Immature natural killer cell (primary cell): ENCODE results near the gene ITGAL. TPM values are rescaled to one million over a fixed set of nuclear protein-coding genes. Genes with fewer than 3 reads are reported as not detected.
A peak's percentile ranks its signal among the peaks of the same experiment; 100 is the strongest.

ENCODE experiments used
- DNase-seq, 3 donors: peaks; one replicate each; pipeline ENCODE4 v3.0.0; 2022; ENCODE audit warnings: mixed read lengths in 1 of 3
- H3K27ac Mint-ChIP-seq, 6 donors: one replicate each; pipeline ENCODE4 v1.8.0; 2020; ENCODE audit warnings: mixed read lengths in 6 of 6, mild to moderate bottlenecking in 5 of 6, inconsistent platforms in 4 of 6, moderate library complexity in 3 of 6
- H3K27me3 Mint-ChIP-seq, 3 donors: one replicate each; pipeline ENCODE4 v1.8.0; 2020 to 2021; ENCODE audit warnings: low read depth in 3 of 3, mild to moderate bottlenecking in 3 of 3, mixed read lengths in 3 of 3, moderate library complexity in 3 of 3, inconsistent platforms in 1 of 3
- H3K36me3 Mint-ChIP-seq, 3 donors: one replicate each; pipeline ENCODE4 v1.8.0; 2020; ENCODE audit warnings: mixed read lengths in 3 of 3, inconsistent platforms in 2 of 3, mild to moderate bottlenecking in 2 of 3
- H3K4me1 Mint-ChIP-seq, 2 donors: one replicate each; pipeline ENCODE4 v1.8.0; 2020; ENCODE audit warnings: inconsistent platforms in 2 of 2, mild to moderate bottlenecking in 2 of 2, mixed read lengths in 2 of 2, moderate library complexity in 1 of 2
- H3K4me3 Mint-ChIP-seq, 5 donors: one replicate each; pipeline ENCODE4 v1.8.0; 2020; ENCODE audit warnings: mild to moderate bottlenecking in 5 of 5, mixed read lengths in 5 of 5, inconsistent platforms in 3 of 5, moderate library complexity in 3 of 5
- H3K9me3 Mint-ChIP-seq, 6 donors: one replicate each; pipeline ENCODE4 v1.8.0; 2020; ENCODE audit warnings: mild to moderate bottlenecking in 6 of 6, mixed read lengths in 6 of 6, inconsistent platforms in 4 of 6, moderate library complexity in 3 of 6
- polyA plus RNA-seq, 3 donors: library from polyadenylated mRNA; unstranded; fragments of 300-500 nt; fragmentation: Illumina TruSeq; gene quantifications; one replicate each; pipeline ENCODE4 v1.2.3, GENCODE V29; 2021

The ITGAL gene
- polyA plus RNA-seq, 3 donors from 2014 or later = 218 to 488 (median 238) TPM

- Mint-ChIP-seq H3K27me3 (peaks cover 2 to 9% (median 7%) of the 10 kb centered on the region in 3 donors), H3K9me3 (no peaks in the 10 kb centered on the region), H3K4me3 (peak overlapping the region in 3 of 5 donors; percentile 18 to 70 (median 70)), H3K4me1 (peaks cover 52 to 65% of the 10 kb centered on the region in 2 donors), H3K27ac (peak overlapping the region in 1 of 6 donors; percentile 80), H3K36me3 (peaks cover 3 to 17% (median 6%) of the 10 kb centered on the region in 3 donors)
- DNase-seq = no peak
Measured at GRCh38 chr16:30555315-30556124, 83.0 kb downstream of the ITGAL start.

GRCh38 chr16:30556125-30556473, 83.6 kb downstream of the ITGAL start:
- Mint-ChIP-seq H3K4me3 (peak overlapping the region; percentile 49 to 82 (median 70)), H3K36me3 (peaks cover 3 to 17% (median 6%) of the 10 kb centered on the region in 3 donors), H3K4me1 (peaks cover 53 to 66% of the 10 kb centered on the region in 2 donors), H3K27ac (peak overlapping the region in 4 of 6 donors; percentile 18 to 80 (median 37)), H3K27me3 (peaks cover 2 to 11% (median 9%) of the 10 kb centered on the region in 3 donors), H3K9me3 (no peaks in the 10 kb centered on the region)
- no peak for DNase-seq

GRCh38 chr16:30557707-30557956, 85.1 kb downstream of the ITGAL start:
- peak overlapping the region; percentile 82 to 88 (median 85) for H3K4me3 Mint-ChIP-seq
- H3K4me1 Mint-ChIP-seq = peaks cover 48 to 57% of the 10 kb centered on the region in 2 donors
- peaks cover 3 to 17% (median 6%) of the 10 kb centered on the region in 3 donors for H3K36me3 Mint-ChIP-seq
- DNase-seq = no peak
- no peaks in the 10 kb centered on the region for H3K9me3 Mint-ChIP-seq
- H3K27ac Mint-ChIP-seq = peak overlapping the region; percentile 84 to 92 (median 89)
- peaks cover 2 to 8% (median 6%) of the 10 kb centered on the region in 3 donors for H3K27me3 Mint-ChIP-seq

GRCh38 chr16:30557957-30558788, 85.6 kb downstream of the ITGAL start, which contains the start of gene ZNF764:
ZNF764 (minus strand) TSS chr16:30558374; CDS start chr16:30558182, 192 bp downstream.
- Mint-ChIP-seq H3K36me3 (peaks cover 3 to 16% (median 6%) of the 10 kb centered on the region in 3 donors), H3K4me3 (peak within 1 kb of the TSS; percentile 82 to 88 (median 85)), H3K27me3 (peaks cover 2 to 8% (median 8%) of the 10 kb centered on the region in 3 donors), H3K27ac (peak within 1 kb of the TSS; percentile 84 to 92 (median 89)), H3K4me1 (peaks cover 44 to 51% of the 10 kb centered on the region in 2 donors), H3K9me3 (no peaks in the 10 kb centered on the region)
- DNase-seq = peak; percentile 96 to 97 (median 96)

- H3K4me3 Mint-ChIP-seq = peak overlapping the region; percentile 82 to 88 (median 85)
- no peak for DNase-seq
- H3K4me1 Mint-ChIP-seq = peaks cover 37 to 44% of the 10 kb centered on the region in 2 donors
- peaks cover 2 to 8% (median 7%) of the 10 kb centered on the region in 3 donors for H3K27me3 Mint-ChIP-seq
- peak overlapping the region; percentile 66 to 90 (median 86) for H3K27ac Mint-ChIP-seq
- H3K9me3 Mint-ChIP-seq = no peaks in the 10 kb centered on the region
- peaks cover 1 to 10% (median 3%) of the 10 kb centered on the region in 3 donors for H3K36me3 Mint-ChIP-seq
Measured at GRCh38 chr16:30558789-30559377, 86.3 kb downstream of the ITGAL start.

GRCh38 chr16:30559690-30560089, 87.1 kb downstream of the ITGAL start:
- Mint-ChIP-seq H3K27me3 (peaks cover 2 to 9% (median 8%) of the 10 kb centered on the region in 3 donors), H3K4me3 (peak overlapping the region in 4 of 5 donors; percentile 9 to 67 (median 44)), H3K36me3 (peaks cover 0 to 4% (median 0%) of the 10 kb centered on the region in 3 donors), H3K9me3 (no peaks in the 10 kb centered on the region), H3K27ac (peak overlapping the region in 5 of 6 donors; percentile 54 to 82 (median 66)), H3K4me1 (peaks cover 32 to 37% of the 10 kb centered on the region in 2 donors)
- no peak for DNase-seq

- H3K4me3 Mint-ChIP-seq = peak overlapping the region; percentile 89 to 94 (median 91)
- H3K36me3 Mint-ChIP-seq = peaks cover 0 to 2% (median 0%) of the 10 kb centered on the region in 3 donors
- peak; percentile 44 to 53 (median 53) for DNase-seq
- H3K4me1 Mint-ChIP-seq = peaks cover 29 to 33% of the 10 kb centered on the region in 2 donors
- peaks cover 4 to 11% (median 8%) of the 10 kb centered on the region in 3 donors for H3K27me3 Mint-ChIP-seq
- H3K27ac Mint-ChIP-seq = peak overlapping the region; percentile 90 to 97 (median 93)
- H3K9me3 Mint-ChIP-seq = no peaks in the 10 kb centered on the region
Measured at GRCh38 chr16:30561089-30561816, 88.7 kb downstream of the ITGAL start.

GRCh38 chr16:30562021-30562420, 89.5 kb downstream of the ITGAL start:
- peak overlapping the region; percentile 89 to 94 (median 91) for H3K4me3 Mint-ChIP-seq
- DNase-seq = no peak
- no peaks in the 10 kb centered on the region for H3K9me3 Mint-ChIP-seq
- H3K4me1 Mint-ChIP-seq = peaks cover 27 to 28% of the 10 kb centered on the region in 2 donors
- peaks cover 4 to 15% (median 8%) of the 10 kb centered on the region in 3 donors for H3K27me3 Mint-ChIP-seq
- H3K36me3 Mint-ChIP-seq = no peaks in the 10 kb centered on the region
- H3K27ac Mint-ChIP-seq = peak overlapping the region; percentile 90 to 97 (median 93)

GRCh38 chr16:30565526-30565925, 93.0 kb downstream of the ITGAL start:
- no peak for DNase-seq
- no peak overlapping the region for H3K4me3 Mint-ChIP-seq
- H3K27me3 Mint-ChIP-seq = peaks cover 2 to 20% (median 4%) of the 10 kb centered on the region in 3 donors
- H3K4me1 Mint-ChIP-seq = peaks cover 21 to 23% of the 10 kb centered on the region in 2 donors
- no peaks in the 10 kb centered on the region for H3K36me3 Mint-ChIP-seq
- no peak overlapping the region for H3K27ac Mint-ChIP-seq
- no peaks in the 10 kb centered on the region for H3K9me3 Mint-ChIP-seq

- DNase-seq = no peak
- peak overlapping the region in 1 of 6 donors; percentile 57 for H3K27ac Mint-ChIP-seq
- H3K36me3 Mint-ChIP-seq = no peaks in the 10 kb centered on the region
- no peaks in the 10 kb centered on the region for H3K9me3 Mint-ChIP-seq
- peaks cover 2 to 18% (median 4%) of the 10 kb centered on the region in 3 donors for H3K27me3 Mint-ChIP-seq
- peaks cover 23 to 24% of the 10 kb centered on the region in 2 donors for H3K4me1 Mint-ChIP-seq
- no peak overlapping the region for H3K4me3 Mint-ChIP-seq
Measured at GRCh38 chr16:30565984-30566383, 93.4 kb downstream of the ITGAL start.

- DNase-seq = no peak
- Mint-ChIP-seq H3K4me3 (no peak overlapping the region), H3K27ac (peak overlapping the region in 1 of 6 donors; percentile 72), H3K36me3 (no peaks in the 10 kb centered on the region), H3K9me3 (no peaks in the 10 kb centered on the region), H3K27me3 (peaks cover 2 to 16% (median 2%) of the 10 kb centered on the region in 3 donors), H3K4me1 (peaks cover 20% of the 10 kb centered on the region in 2 donors)
Measured at GRCh38 chr16:30566531-30566930, 94.0 kb downstream of the ITGAL start.

- Mint-ChIP-seq H3K27ac (peak overlapping the region; percentile 85 to 95 (median 92)), H3K4me3 (peak overlapping the region in 3 of 5 donors; percentile 73), H3K9me3 (no peaks in the 10 kb centered on the region), H3K4me1 (peaks cover 23 to 27% of the 10 kb centered on the region in 2 donors), H3K27me3 (peaks cover 2 to 21% (median 2%) of the 10 kb centered on the region in 3 donors), H3K36me3 (no peaks in the 10 kb centered on the region)
- no peak for DNase-seq
Measured at GRCh38 chr16:30567160-30567990, 94.8 kb downstream of the ITGAL start.
